Gastroesophageal sphincter (tissue), 4 donors: ENCODE results near the gene CCR4. TPM values are rescaled to one million over a fixed set of nuclear protein-coding genes. Genes with fewer than 3 reads are reported as not detected.
"Not testable (repeated sequence)": the region's sequence is repeated elsewhere in the genome, so short reads cannot be mapped to it uniquely, and the experiment has no call there.

ENCODE experiments used
- ATAC-seq: fragments of 150-250 bp; one replicate; pipeline ENCODE4 v1.9.1; 2016; ENCODE audit warnings: mild to moderate bottlenecking, moderate library complexity
- H3K27ac ChIP-seq, 4 donors: fragments of 200-600 bp; sonication (generic) in 3 of 4; 1 replicate in 3 of 4; 2 replicates in 1 of 4; pipeline ENCODE4 v1.5.1; 2016 to 2019
- H3K27me3 ChIP-seq: fragments of 200-600 bp; sonication (generic); one replicate; pipeline ENCODE4 v1.5.1; 2019
- H3K36me3 ChIP-seq, 2 donors: fragments of 200-600 bp; sonication (generic); one replicate each; pipeline ENCODE4 v1.5.1; 2019; ENCODE audit warnings: control low read depth in 1 of 2
- H3K4me1 ChIP-seq, 3 donors: fragments of 200-600 bp; sonication (generic); 1 replicate in 2 of 3; 2 replicates in 1 of 3; pipeline ENCODE4 v1.5.1; 2016 to 2019; ENCODE audit warnings: control low read depth in 2 of 3
- H3K4me3 ChIP-seq, 2 donors: fragments of 200-600 bp; sonication (generic); one replicate each; pipeline ENCODE4 v1.5.1; 2019; ENCODE audit warnings: mild to moderate bottlenecking in 1 of 2, moderate library complexity in 1 of 2
- H3K9me3 ChIP-seq, 3 donors: fragments of 200-600 bp; sonication (generic); one replicate each; pipeline ENCODE4 v1.5.1; 2017 to 2019; ENCODE audit warnings: control low read depth in 2 of 3
- EP300 ChIP-seq: sonication (generic); formaldehyde crosslinking; IDR thresholded peaks from one replicate; pipeline ENCODE4 v1.6.1; 2017; ENCODE audit warnings: antibody characterized with exemption, mild to moderate bottlenecking
- POLR2A ChIP-seq, 2 donors: fragments of 450-650 bp; IDR thresholded peaks; one replicate each; pipeline ENCODE4 v1.6.1; 2017; ENCODE audit warnings: antibody characterized with exemption in 2 of 2, mild to moderate bottlenecking in 2 of 2, moderate library complexity in 1 of 2
- POLR2AphosphoS5 ChIP-seq: sonication (generic); formaldehyde crosslinking; IDR thresholded peaks from one replicate; pipeline ENCODE4 v1.6.1; 2017; ENCODE audit warnings: antibody characterized with exemption
- WGBS, 2 donors: methylation state at CpG; one replicate each; pipeline ENCODE4 v1.1.5; 2018; ENCODE audit warnings: low coverage in 1 of 2; 5-methylcytosine and 5-hydroxymethylcytosine counted together
- total RNA-seq, 4 donors: library from RNA; depleted of rRNA; stranded (reverse); fragments of >200 nt; gene quantifications; one replicate each; pipeline ENCODE4 v1.1.0, GENCODE V29; 2016
- TF ChIP-seq, protein P1 (sequence below), 4 experiments: fragments of 200-600 bp in 2 of 4; fragments of 450-650 bp in 2 of 4; sonication (generic) in 1 of 4; IDR thresholded peaks; one replicate each; pipeline ENCODE4 v1.5.1; 2017 to 2019; ENCODE audit warnings: antibody characterized with exemption in 4 of 4, mild to moderate bottlenecking in 2 of 4, moderate library complexity in 2 of 4

Gene CCR4
- total RNA-seq, 4 donors from 2014 or later: not detected

DNA sequence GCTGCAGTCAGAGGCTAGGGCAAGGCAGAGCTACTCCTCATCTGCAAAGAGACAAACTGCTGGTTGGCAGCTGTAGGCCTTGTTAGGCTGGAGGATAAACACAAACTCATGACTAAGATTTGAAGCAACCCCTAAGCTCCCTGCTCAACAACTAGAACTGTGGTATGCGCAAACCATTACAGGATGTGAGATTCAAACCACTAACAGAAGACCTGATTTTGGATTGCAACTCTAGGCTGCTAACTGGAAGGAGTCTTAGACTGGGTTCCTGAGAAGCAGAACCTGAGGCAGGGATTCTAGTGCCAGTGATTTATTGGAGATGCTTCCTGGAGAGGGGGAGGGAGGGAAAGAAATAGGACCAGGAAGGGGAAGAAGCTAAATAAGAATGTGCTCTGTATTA is 22.5 kb downstream of the CCR4 start:
- Histone ChIP-seq H3K27me3 (no peaks in the 10 kb centered on the region), H3K4me3 (no peak overlapping the region), H3K27ac (no peak overlapping the region), H3K4me1 (peaks cover 0 to 6% (median 0%) of the 10 kb centered on the region in 3 donors), H3K9me3 (no peaks in the 10 kb centered on the region), H3K36me3 (no peaks in the 10 kb centered on the region)
- WGBS, 2 donors: 90 to 100% methylated on average over 1 of the region's 1 CpG
- TF ChIP-seq POLR2A (IDR thresholded peaks at IDR 0.05) (no peak), EP300 (no peak), POLR2AphosphoS5 (no peak)
- TF ChIP-seq, protein P1, sequence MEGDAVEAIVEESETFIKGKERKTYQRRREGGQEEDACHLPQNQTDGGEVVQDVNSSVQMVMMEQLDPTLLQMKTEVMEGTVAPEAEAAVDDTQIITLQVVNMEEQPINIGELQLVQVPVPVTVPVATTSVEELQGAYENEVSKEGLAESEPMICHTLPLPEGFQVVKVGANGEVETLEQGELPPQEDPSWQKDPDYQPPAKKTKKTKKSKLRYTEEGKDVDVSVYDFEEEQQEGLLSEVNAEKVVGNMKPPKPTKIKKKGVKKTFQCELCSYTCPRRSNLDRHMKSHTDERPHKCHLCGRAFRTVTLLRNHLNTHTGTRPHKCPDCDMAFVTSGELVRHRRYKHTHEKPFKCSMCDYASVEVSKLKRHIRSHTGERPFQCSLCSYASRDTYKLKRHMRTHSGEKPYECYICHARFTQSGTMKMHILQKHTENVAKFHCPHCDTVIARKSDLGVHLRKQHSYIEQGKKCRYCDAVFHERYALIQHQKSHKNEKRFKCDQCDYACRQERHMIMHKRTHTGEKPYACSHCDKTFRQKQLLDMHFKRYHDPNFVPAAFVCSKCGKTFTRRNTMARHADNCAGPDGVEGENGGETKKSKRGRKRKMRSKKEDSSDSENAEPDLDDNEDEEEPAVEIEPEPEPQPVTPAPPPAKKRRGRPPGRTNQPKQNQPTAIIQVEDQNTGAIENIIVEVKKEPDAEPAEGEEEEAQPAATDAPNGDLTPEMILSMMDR (IDR thresholded peaks at IDR 0.05): no peak
- ATAC-seq: no peak

DNA sequence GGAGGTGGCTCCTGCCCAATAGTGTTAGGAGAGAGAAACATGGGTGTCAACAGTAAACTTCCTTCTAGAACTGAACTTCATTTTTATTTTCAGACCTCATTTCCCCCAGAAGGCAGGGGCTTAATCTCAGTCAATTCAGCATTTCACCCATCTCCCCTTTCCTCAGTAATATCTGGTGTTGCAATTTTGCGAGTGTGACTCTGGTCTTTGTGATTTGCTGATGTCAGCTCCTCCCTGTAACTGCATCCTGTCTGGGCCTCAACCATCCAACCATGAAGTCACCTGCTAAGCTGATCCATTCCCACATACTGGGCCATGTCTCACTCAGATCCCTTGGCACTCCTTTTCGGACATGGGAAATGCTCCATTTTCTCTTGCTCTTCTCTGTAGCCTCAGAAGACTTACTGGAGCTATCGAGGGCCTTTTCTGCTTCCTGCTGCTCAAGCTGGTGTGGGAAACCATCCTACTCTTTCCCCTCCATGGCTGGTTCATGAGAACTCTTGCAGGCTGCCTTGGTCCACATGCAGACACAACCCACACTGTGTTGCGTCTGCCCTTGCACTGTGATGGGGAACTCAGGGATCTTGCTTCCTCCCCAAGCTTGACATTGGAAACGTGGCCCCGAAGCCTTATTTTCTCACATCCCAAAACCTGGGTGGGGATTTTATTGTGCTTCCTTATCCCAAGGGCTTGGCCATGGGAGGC is 24.6 kb downstream of the CCR4 start:
- no peaks in the 10 kb centered on the region for H3K9me3 ChIP-seq
- WGBS, 2 donors: 88% methylated on average over 1 to 6 of the region's 6 CpGs
- no peaks in the 10 kb centered on the region for H3K4me1 ChIP-seq
- TF ChIP-seq, protein P1 (IDR thresholded peaks at IDR 0.05): no peak
- no peak for TF ChIP-seq EP300
- no peak for TF ChIP-seq POLR2AphosphoS5
- no peak for TF ChIP-seq POLR2A (IDR thresholded peaks at IDR 0.05)
- no peak overlapping the region for H3K4me3 ChIP-seq
- H3K27ac ChIP-seq: no peak overlapping the region
- ATAC-seq: no peak
- no peaks in the 10 kb centered on the region for H3K27me3 ChIP-seq
- no peaks in the 10 kb centered on the region for H3K36me3 ChIP-seq

DNA sequence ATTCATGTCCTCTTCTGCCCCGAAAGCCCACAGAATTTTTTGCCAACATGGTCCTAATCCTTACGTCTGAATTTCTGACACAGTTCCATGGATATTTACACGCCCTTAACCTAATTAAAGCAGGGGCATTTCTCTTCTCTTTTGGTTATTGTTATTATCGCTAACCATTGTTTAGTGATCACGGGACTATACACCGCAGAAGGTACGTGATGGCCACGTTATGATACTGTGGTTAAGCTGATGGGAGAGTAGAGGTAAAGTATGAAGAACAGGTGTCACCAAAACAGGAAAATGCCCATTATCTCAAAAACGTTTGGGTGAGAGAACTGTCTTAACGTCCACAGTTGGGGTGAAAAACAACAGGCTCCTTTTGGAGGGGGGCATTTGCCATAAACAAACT is 26.4 kb downstream of the CCR4 start:
- WGBS, 2 donors: 58 to 62% methylated on average over 10 of the region's 10 CpGs
- no peak overlapping the region for H3K27ac ChIP-seq
- H3K9me3 ChIP-seq: no peaks in the 10 kb centered on the region
- no peaks in the 10 kb centered on the region for H3K4me1 ChIP-seq
- H3K36me3 ChIP-seq: no peaks in the 10 kb centered on the region
- no peak for ATAC-seq
- no peaks in the 10 kb centered on the region for H3K27me3 ChIP-seq
- H3K4me3 ChIP-seq: no peak overlapping the region
- TF ChIP-seq POLR2AphosphoS5 (no peak), EP300 (no peak), POLR2A (IDR thresholded peaks at IDR 0.05) (no peak)
- TF ChIP-seq, protein P1 (IDR thresholded peaks at IDR 0.05): no peak

DNA sequence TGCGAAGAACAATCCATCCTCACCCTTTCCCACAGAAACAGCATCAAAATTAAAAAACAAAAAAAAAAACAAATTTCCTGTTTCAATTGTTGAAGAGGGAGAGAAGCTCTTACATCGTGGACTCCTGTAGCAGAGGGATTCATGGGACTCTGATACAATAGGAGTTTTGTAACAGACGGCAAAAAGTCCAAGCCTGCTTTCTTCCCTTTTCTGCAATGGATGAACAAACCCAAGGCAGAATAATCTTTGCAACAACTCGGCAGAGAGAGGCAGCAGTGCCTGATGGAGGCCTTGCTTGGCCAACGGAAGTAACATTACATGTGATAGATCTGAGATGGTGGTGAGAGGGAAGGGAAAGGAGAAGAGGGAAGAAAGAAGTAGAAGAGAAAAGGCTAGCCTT is 26.9 kb downstream of the CCR4 start:
- H3K9me3 ChIP-seq: no peaks in the 10 kb centered on the region
- no peak overlapping the region for H3K4me3 ChIP-seq
- H3K36me3 ChIP-seq: no peaks in the 10 kb centered on the region
- WGBS, 2 donors: 75 to 93% methylated on average over 3 to 5 of the region's 5 CpGs
- TF ChIP-seq EP300 (no peak), POLR2AphosphoS5 (no peak), POLR2A (IDR thresholded peaks at IDR 0.05) (no peak)
- TF ChIP-seq, protein P1 (IDR thresholded peaks at IDR 0.05): no peak
- no peaks in the 10 kb centered on the region for H3K4me1 ChIP-seq
- H3K27ac ChIP-seq: no peak overlapping the region
- no peaks in the 10 kb centered on the region for H3K27me3 ChIP-seq
- no peak for ATAC-seq

DNA sequence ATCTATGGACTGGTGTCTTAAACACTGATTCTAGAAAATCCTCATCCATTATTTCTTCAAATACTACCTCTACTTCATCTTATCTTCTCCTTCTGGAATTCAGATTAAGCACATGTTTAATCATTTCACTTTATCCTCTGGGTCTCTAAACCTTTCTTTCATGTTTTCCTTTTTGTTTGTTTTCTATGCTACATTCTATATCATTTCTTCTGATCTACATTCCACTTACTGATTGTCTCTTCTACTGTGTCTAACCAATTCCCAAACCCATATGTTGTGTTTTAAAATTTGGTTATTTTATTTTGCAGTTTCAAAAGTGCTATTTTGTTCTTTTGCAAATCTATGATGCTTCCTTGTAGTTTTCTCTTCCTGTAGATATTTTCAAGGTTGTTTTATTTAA is 31.7 kb downstream of the CCR4 start:
- TF ChIP-seq EP300 (no peak), POLR2AphosphoS5 (no peak), POLR2A (IDR thresholded peaks at IDR 0.05) (no peak)
- TF ChIP-seq, protein P1 (IDR thresholded peaks at IDR 0.05): no peak
- Histone ChIP-seq H3K4me1 (no peaks in the 10 kb centered on the region), H3K27ac (no peak overlapping the region)

DNA sequence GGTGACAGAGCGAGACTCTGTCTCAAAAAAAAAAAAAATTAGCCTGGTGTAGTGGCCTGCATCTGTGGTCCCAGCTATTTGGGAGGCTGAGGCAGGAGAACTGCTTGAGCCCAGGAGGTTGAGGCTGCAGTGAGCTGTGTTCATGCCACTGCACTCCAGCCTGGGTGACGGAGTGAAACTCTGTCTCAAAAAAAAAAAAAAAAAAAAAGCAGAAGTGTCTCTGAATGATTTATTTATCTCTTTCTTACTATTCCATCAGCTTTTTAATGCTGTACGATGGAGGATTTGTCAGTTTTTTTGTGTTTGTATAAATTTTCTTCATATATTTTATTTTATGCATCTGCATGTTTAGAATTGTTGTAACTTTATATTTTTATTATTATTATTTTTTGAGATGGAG is 33.5 kb downstream of the CCR4 start:
- not testable (repeated sequence) for ATAC-seq, H3K27me3 ChIP-seq, H3K9me3 ChIP-seq, H3K4me3 ChIP-seq, H3K36me3 ChIP-seq, H3K27ac ChIP-seq, H3K4me1 ChIP-seq
- WGBS, 2 donors: 80 to 81% methylated on average over 3 of the region's 3 CpGs

More for the DNA sequence above, 31.7 kb downstream of the CCR4 start:
- no peaks in the 10 kb centered on the region for H3K27me3 ChIP-seq
- no peak for ATAC-seq
- H3K36me3 ChIP-seq: no peaks in the 10 kb centered on the region
- no peaks in the 10 kb centered on the region for H3K9me3 ChIP-seq
- no peak overlapping the region for H3K4me3 ChIP-seq
